Activated T-helper 1 cell treated with anti-CD3 and anti-CD28 coated beads, Interleukin-2, amount 50 U/mL, for 16 hours (primary cell): Measurements from ENCODE around the gene ZNF618.

Experiments used
- DNase-seq, 2 donors: peaks; one replicate each; pipeline ENCODE4 v3.0.0-alpha.2; 2020; ENCODE audit warnings: low read depth in 1 of 2, low spot score in 1 of 2

Gene ZNF618

GRCh38 chr9:113910036-113910639 lies 34.0 kb downstream of the ZNF618 start:
- DNase-seq, result no peak

- no peak for DNase-seq
These were observed 35.9 kb downstream of the ZNF618 start for GRCh38 chr9:113911850-113912557.

GRCh38 chr9:113912816-113913215 lies 36.7 kb downstream of the ZNF618 start:
- no peak for DNase-seq

GRCh38 chr9:113913426-113914195 lies 37.5 kb downstream of the ZNF618 start:
- DNase-seq, result no peak

GRCh38 chr9:113914517-113914916 lies 38.4 kb downstream of the ZNF618 start:
- DNase-seq, result no peak

- DNase-seq, result no peak
These were observed 39.8 kb downstream of the ZNF618 start for GRCh38 chr9:113915817-113916434.

GRCh38 chr9:113916931-113917330 lies 40.8 kb downstream of the ZNF618 start:
- no peak for DNase-seq

GRCh38 chr9:113918697-113919350 lies 42.7 kb downstream of the ZNF618 start:
- DNase-seq, result no peak

- DNase-seq, result no peak
These were observed 43.3 kb downstream of the ZNF618 start for GRCh38 chr9:113919382-113919781.

GRCh38 chr9:113919871-113920270 lies 43.8 kb downstream of the ZNF618 start:
- no peak for DNase-seq

- no peak for DNase-seq
These were observed 44.8 kb downstream of the ZNF618 start for GRCh38 chr9:113920872-113921271.

- DNase-seq, result no peak
These were observed 45.4 kb downstream of the ZNF618 start for GRCh38 chr9:113921396-113921925.

- no peak for DNase-seq
These were observed 46.1 kb downstream of the ZNF618 start for GRCh38 chr9:113922160-113922559.

GRCh38 chr9:113926211-113926610 lies 50.1 kb downstream of the ZNF618 start:
- DNase-seq, result no peak

- no peak for DNase-seq
These were observed 51.2 kb downstream of the ZNF618 start for GRCh38 chr9:113927277-113927676.

GRCh38 chr9:113928269-113928668 lies 52.2 kb downstream of the ZNF618 start:
- no peak for DNase-seq

GRCh38 chr9:113929634-113930389 lies 53.7 kb downstream of the ZNF618 start:
- no peak for DNase-seq

- no peak for DNase-seq
These were observed 54.3 kb downstream of the ZNF618 start for GRCh38 chr9:113930390-113930783.

- no peak for DNase-seq
These were observed 55.0 kb downstream of the ZNF618 start for GRCh38 chr9:113931140-113931539.

- no peak for DNase-seq
These were observed 55.7 kb downstream of the ZNF618 start for GRCh38 chr9:113931777-113932176.
